HG03025 (cell line): ENCODE results near the gene VSTM4.

Experiments
- ATAC-seq: cut with Tn5 transposase; IDR thresholded peaks from one replicate; pipeline ENCODE4 v1.9.1; 2021; ENCODE audit warnings: mild to moderate bottlenecking, moderate library complexity; ENCODE audit not compliant: unreplicated experiment, low FRiP score

VSTM4 gene

GRCh38 chr10:49143249-49143648 is 27.9 kb upstream of the VSTM4 start:
- ATAC-seq: no peak

DNA sequence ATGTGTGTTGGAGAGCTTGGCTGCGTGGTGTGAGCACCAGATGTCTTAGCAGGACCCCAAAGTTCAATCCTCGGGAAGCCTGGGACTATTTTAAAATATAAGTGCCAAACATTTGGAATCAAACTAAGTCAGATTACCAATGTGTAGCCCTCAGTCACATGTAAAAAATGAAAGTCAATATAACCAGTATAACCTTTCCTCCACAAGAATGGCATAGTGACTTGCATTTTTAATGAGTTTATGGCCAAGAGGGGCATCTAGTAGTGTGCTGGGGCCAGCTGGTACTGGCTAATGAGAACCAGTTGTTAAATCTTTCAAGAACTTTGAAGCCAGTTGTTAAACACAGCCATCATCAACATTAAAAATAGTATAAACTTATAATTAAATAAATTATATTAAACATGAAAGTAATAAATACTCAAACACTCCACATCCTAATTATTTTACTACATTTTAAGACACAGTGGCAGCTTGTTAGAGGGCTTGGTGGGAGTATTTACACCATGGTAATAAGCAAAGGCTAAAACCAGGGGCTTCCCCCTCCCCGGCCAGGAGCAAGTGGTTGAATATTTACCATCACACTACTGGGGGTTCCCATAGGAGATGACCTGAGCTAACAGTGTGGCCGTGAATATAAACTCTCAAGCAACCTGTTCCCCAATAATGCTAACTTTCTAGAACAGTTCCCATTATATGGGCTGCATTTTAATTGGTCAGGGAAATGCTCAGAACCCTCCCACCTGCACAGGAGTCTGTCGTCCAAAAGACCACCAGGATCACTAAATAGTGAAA is 26.4 kb upstream of the VSTM4 start:
- ATAC-seq: no peak

GRCh38 chr10:49140304-49141177 is 25.2 kb upstream of the VSTM4 start:
- ATAC-seq: no peak

- no peak for ATAC-seq
These were observed 24.5 kb upstream of the VSTM4 start for GRCh38 chr10:49139846-49140195.

DNA sequence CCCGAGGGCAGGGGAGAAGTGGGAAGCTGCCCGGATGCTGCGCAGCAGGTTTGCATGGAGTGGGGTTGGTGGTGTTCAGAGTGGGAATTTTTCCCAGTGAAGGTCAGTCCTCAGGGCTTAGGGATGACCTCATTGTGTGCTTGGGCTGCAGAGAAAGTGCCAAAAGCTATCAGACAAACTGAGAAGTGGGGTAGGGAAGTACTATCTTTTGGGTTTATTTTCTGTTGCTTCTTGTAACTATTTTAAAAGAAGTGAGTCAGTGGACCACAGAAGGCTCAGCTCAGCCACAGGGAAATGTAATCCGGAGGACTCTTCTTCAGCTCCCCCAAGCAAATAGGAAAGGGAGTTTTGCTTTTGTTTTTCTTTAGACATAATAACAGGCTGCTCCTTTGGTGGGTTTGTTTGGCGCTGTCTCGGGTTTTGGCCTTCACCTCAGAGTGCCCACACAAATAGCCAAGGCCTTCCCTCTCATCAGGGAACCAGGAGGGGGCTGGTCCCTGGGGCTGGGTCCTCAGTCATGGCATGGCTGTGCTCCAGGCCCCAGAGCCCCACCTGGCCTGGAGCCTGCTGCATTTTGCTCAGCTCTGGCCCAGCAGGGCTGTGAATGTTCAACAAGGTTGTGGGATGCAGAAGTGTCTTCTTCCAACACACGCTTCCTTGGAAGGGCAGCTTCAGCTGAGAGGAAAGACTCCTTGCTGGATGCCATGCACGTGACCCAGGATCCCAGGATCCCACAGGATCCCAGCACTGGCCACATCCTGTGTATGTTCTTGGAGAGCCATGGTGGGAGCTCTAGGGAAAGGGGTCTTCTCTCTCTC is 23.9 kb upstream of the VSTM4 start:
- ATAC-seq: no peak

DNA sequence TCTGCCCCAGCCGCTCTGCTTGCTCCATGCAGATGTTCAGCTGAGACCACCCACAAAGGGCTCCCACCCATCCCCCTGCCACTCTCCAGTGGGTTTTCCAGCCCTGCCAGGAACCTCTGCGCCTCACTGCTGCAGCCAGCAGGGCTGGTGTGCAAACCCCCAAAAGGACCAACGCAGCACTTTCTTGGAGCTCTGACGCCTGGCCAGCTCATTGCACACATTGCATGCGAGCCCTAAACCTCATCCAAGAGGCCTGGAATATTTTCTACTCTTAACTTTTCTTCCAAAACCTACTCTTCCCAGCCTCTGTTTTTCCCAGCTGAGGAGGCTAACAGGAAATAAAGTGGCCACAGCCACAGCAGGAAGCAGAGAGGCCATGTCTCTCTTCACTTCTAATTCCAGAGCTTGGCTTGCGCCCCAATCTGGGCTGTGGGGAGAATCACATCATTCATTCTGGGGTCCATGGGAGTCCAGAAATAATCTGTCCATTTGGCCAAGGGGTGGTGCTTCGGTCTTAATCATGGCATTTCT is 23.1 kb upstream of the VSTM4 start:
- no peak for ATAC-seq

DNA sequence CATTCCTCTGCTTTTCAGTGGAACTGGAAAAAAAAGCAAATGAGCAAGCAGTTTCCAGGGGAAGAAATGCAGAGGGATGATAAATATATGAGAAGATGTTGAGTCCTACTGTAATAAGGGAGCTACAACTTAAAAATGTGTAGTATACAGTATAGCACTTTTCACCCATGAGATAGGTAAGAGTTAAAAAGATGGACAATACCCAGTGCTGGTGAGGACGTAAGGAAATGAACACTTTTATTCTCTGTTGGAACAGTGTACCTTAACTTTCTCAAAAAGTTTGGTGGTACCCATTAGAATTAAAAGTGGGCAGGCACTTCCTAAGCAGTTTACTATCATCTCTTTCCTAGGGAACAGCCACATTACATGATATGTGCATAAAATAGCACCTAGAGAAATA is 21.2 kb upstream of the VSTM4 start:
- ATAC-seq: no peak

DNA sequence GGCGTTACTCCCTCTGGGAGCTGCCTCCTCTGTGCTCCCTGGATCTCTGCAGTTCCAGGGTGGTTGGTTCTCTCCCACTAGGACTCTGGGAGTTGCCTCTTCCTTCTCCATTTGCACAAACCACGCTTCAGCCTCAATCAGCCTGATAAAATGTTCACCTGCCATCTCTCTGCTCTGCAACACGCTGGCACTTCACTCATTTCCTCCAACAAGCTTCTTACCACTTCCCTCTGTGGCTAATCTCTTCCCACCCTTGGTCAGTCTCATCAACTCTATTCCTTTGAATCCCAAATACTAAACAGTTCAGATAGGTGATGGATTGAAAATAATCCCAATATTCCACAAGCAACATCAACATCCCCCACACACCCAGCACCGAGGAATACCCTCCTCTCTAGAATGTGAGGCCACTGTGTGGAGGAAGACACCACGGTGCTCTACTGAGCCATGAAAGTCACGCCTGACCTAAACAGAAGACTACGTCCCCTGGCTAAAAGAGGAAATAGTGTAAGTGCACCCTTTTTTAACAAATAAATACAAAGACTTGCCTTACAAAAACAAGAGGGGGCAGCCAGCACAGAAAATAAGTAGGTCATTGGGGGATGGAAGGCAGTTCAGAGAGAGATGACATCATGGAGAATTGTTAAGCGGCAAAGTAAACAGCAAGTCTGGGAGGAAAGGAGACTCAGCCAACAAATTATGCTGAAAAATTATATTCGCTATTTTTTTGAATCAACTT is 20.4 kb upstream of the VSTM4 start:
- ATAC-seq: no peak

GRCh38 chr10:49134327-49134726 is 19.0 kb upstream of the VSTM4 start:
- ATAC-seq: no peak

DNA sequence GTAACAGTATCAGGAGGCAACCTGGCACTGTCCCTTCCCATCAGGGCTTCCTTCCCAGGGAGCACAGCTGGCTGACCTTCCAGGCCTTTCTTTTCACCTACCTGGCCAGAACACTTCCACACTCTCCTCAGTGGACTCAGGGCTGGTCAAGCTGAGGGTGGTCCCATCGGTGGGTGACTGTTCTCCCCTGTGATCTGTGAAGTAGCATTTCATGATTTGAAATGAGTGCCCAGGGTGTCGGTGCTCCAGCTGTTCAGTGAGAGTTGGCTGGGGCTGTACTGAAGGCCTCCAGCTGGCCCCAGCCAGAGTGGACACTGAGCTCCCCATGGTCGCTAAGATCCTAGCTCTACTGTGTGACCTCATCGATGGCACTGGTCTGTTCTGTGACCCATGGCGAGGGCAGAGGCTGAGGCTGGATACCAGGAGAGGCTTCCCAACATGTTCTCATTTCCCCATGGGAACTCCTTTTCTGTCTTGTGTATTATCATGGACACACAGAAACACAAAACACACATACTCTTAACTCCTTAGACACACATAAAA is 18.5 kb upstream of the VSTM4 start, which contains the start of gene FAM170B:
FAM170B (minus strand) TSS at position 316 of the 543 bp plus-strand sequence; CDS start at position 213, 103 bp downstream.
- no peak for ATAC-seq

DNA sequence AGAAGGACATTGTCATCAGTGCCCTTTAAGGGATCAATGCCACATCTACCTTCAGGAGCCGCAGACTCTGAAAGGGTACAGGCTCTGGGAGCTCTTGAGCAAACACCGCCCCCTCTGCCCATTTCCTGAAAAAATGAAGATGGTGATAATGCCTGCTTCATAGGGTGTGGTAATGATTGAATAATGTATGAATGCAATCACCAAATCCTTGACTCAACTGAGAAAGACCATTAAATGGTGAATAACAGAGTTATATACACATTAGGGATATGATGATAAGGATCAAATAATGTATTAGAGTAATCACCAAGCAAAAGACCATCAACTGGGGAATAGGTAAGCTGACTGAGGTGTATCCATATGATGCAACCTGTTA is 17.0 kb upstream of the VSTM4 start:
- ATAC-seq: no peak

- no peak for ATAC-seq
These were observed 16.4 kb upstream of the VSTM4 start for GRCh38 chr10:49131507-49132361.

DNA sequence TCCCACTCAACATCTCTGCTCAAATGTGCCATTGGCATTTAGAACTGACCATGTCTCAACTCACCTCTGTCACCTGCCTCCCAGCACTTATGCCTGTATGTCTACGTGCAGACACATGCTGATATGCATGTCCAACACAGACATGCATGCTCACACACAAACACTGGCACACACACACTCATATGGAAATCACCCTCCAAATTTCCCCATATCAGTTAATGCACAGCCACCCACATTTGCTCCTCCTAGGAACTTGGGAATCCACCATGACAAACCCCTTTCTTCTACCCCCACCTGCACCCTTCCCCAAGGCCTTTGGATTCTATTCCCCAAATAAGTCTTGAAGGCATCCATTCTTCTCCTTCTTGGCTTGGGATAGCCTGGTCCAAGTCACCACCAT is 14.1 kb upstream of the VSTM4 start:
- no peak for ATAC-seq

GRCh38 chr10:49128854-49129253 is 13.5 kb upstream of the VSTM4 start:
- no peak for ATAC-seq

DNA sequence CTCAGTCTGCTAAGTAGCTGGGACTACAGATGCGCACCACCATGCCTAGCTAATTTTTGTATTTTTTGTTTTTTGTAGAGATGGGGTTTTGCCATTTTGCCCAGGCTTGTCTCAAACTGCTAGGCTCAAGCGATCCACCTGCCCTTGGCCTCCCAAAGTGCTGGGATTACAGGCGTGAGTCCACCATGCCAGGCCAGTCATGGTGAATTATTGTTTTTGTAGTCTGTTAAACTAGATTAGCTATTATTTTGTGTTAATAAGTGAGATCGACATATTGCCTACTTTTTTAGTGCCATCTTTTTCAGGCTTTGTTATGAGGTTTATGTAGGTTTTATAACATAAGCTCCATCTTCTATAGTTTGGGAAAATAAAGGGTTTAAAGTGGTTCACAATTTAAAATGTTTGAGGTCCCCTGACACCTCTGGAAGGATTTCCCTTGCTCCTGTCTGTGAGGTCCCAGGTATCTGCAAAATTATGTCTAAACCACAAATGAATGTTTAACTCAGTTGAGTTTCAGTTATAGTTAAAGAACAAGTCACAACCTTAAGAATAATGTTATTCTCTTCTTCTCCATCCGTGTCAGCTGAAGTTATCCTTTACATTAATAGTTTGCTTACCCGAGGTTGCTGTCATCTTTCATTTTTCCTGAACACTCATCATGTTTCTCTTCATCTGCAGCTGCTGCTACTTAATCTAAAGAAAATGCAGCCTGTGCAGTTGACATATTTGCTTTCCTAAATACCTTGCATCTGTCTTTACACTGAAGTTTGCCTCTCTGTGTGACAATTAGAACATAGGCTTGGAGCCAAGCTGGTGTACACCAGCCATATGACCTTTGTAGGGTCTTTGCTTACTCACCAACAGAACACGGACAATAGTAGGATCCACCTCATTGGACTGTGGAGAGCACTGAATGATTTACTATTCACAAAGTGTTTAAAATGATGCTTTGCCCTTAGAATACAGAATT is 8.9 kb upstream of the VSTM4 start:
- no peak for ATAC-seq

- no peak for ATAC-seq
These were observed 5.6 kb upstream of the VSTM4 start for GRCh38 chr10:49120911-49121310.

- no peak for ATAC-seq
These were observed 4.4 kb upstream of the VSTM4 start for GRCh38 chr10:49119746-49120145.
